ENCODE results near the gene METAP1D. TPM values are rescaled to one million over a fixed set of nuclear protein-coding genes. Genes with fewer than 3 reads are reported as not detected.

The METAP1D gene
- total and polyA plus RNA-seq, 2 of the 4 experiments (the other 2 are of a cell fraction): 3.4 to 5.5 TPM

GRCh38 chr2:172103471-172104272 is 103.9 kb downstream of the METAP1D start:
- ATAC-seq (ENCODE audit: low read depth): peak; percentile 30
- Histone ChIP-seq H2AK5ac (ENCODE audit: low read depth, low read length) (no peak overlapping the region), H3K27ac (ENCODE audit: insufficient read depth, low read length) (no peak overlapping the region), H3K4me3 (ENCODE audit: insufficient read depth, low read depth, low read length) (no peak overlapping the region), H4K20me1 (ENCODE audit: insufficient read depth, low read length) (no peaks in the 10 kb centered on the region), H3K4me2 (ENCODE audit: low read depth, low read length) (peak overlapping the region; percentile 87), H4K5ac (ENCODE audit: low read depth, low read length) (no peak overlapping the region), H3K36me3 (ENCODE audit: control insufficient read depth, insufficient read depth, low read length) (no peaks in the 10 kb centered on the region), H4K91ac (ENCODE audit: insufficient read depth, low read depth, low read length) (no peak overlapping the region), H3K56ac (ENCODE audit: extremely low read depth, insufficient read depth, low read length) (no peak overlapping the region), H3K27me3 (ENCODE audit: control insufficient read depth, insufficient read depth, low read length) (no peaks in the 10 kb centered on the region; the same call in 1 of the 2 replicates), H3K4me1 (ENCODE audit: control insufficient read depth, insufficient read depth, low read length) (peaks cover 5% of the 10 kb centered on the region), H3K18ac (ENCODE audit: low read depth, low read length) (no peak overlapping the region), H2BK20ac (ENCODE audit: low read depth, low read length) (no peak overlapping the region), H2BK5ac (ENCODE audit: low read depth, low read length, poor library complexity, severe bottlenecking) (no peak overlapping the region), H2BK15ac (ENCODE audit: low read depth, low read length) (no peak overlapping the region), H3K23ac (ENCODE audit: low read depth, low read length) (no peak overlapping the region), H3K9me1 (ENCODE audit: insufficient read depth, low read length) (peaks cover under 1% of the 10 kb centered on the region; the same call in 1 of the 2 replicates), H3K79me1 (ENCODE audit: low read depth in 1 of 2, low read length in 2 of 2) (no peaks in the 10 kb centered on the region), H3K4ac (ENCODE audit: low read depth, low read length) (no peak overlapping the region), H3K14ac (replicated peaks; ENCODE audit: low read depth, low read length) (no peak overlapping the region), H3K9ac (ENCODE audit: low read depth, low read length) (no peak overlapping the region), H2BK120ac (ENCODE audit: low read depth, low read length) (no peak overlapping the region), H2AFZ (replicated peaks; ENCODE audit: low read length, poor library complexity) (no peak overlapping the region), H2AK9ac (replicated peaks; ENCODE audit: low read depth, low read length, poor library complexity) (no peak overlapping the region), H3K9me3 (ENCODE audit: control insufficient read depth, insufficient read depth, low read length) (no peaks in the 10 kb centered on the region), H4K8ac (ENCODE audit: low read depth in 2 of 2, low read length in 2 of 2) (no peak overlapping the region)
- intact Hi-C loops (cut with micrococcal nuclease) (loop anchor here (1.0 to 5.0 kb wide), 5 partner anchors 145 to 397 kb away; partner anchors contain the start of gene HAT1), dilution Hi-C loops (cut with HindIII; ENCODE audit: low sequenced_read_pairs, unreplicated experiment) (no loop called here), in situ Hi-C loops (cut with MboI; ENCODE audit: low sequenced_read_pairs) (no loop called here)
- WGBS, 2 experiments (ENCODE audit: extremely low coverage in 2 of 2, insufficient read length in 1 of 2): no CpG with 5 or more reads among the region's 25 CpGs
- CTCF ChIA-PET: interaction anchor here (0.6 to 2.2 kb wide), 5 partner anchors 24 to 400 kb away, joined by 3 to 9 read pairs (median 3); no protein-coding TSS in a partner anchor
- no TSS peak for BruUV-seq (replicated peaks)
- POLR2A ChIA-PET (ENCODE audit: unreplicated experiment): no interaction called here
- TF ChIP-seq RAD21 (IDR thresholded peaks at IDR 0.05; ENCODE audit: low read length) (peak; percentile 97), MAZ (IDR thresholded peaks at IDR 0.05; ENCODE audit: borderline replicate concordance, low read depth, low read length) (peak; percentile 66; the same call in 1 of the 2 replicates), SMC3 (IDR thresholded peaks at IDR 0.05; ENCODE audit: low read depth, low read length) (peak; percentile 97), MXI1 (IDR thresholded peaks at IDR 0.05; ENCODE audit: borderline replicate concordance, low read depth, low read length) (peak; percentile 32; the same call in 1 of the 2 replicates), CTCF (conservative IDR thresholded peaks at IDR 0.05; ENCODE audit: low read depth, low read length) (peak; percentile 96), POLR2A (IDR thresholded peaks at IDR 0.05; ENCODE audit: low read depth, low read length) (no peak)
- DNase-seq: peak; percentile 86
